PC-3 (cell line): ENCODE measurements around the gene SNAP23.

Experiments
- CTCF ChIP-seq: fragments of 300-600 bp; sonication (generic); conservative IDR thresholded peaks from 2 replicates; pipeline ENCODE4 v1.5.1; 2017; ENCODE audit warnings: antibody characterized with exemption, low read depth, mild to moderate bottlenecking, low read length
- EZH2 ChIP-seq: fragments of 300-600 bp; sonication (generic); IDR thresholded peaks from one replicate; pipeline ENCODE4 v1.6.1; 2017; ENCODE audit warnings: antibody characterized with exemption, mild to moderate bottlenecking, low read length; ENCODE audit not compliant: unreplicated experiment
- EZH2phosphoT487 ChIP-seq: fragments of 300-600 bp; sonication (generic); IDR thresholded peaks from 2 replicates; pipeline ENCODE4 v1.6.1; 2018; ENCODE audit warnings: mild to moderate bottlenecking, antibody characterized with exemption, low read length, borderline replicate concordance

DNA sequence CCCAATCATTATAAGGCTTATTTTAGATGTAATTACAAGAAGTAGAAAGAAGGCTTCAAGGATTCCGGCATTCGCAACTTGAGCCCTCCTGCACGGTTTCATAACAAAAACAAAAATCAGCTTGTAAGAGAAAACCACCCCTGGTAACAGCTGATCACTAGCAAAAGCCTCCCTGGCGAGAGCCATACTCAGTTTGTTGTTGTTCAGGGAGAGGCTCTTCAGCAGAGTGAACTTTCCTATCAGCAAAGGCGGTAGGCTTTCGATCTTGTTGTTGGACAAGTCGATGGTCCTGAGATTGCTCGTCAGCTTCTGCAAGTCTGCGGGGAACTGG, 52.4 kb downstream of the SNAP23 start:
- TF ChIP-seq EZH2phosphoT487 (no peak), CTCF (no peak), EZH2 (no peak)
